SU-DHL-6 (cell line): ENCODE measurements around the gene SORCS2.

Experiments used
- H2AFZ ChIP-seq: fragments of 200-600 bp; sonication (generic); 2 replicates; pipeline ENCODE4 v1.6.1; 2014; ENCODE audit warnings: low read depth, mild to moderate bottlenecking, moderate library complexity, mixed read lengths, antibody characterized with exemption, low read length; ENCODE audit not compliant: severe bottlenecking
- H3F3A ChIP-seq: fragments of 200-600 bp; shearing (Covaris generic); 2 replicates; pipeline ENCODE4 v1.6.0; 2016; ENCODE audit warnings: antibody characterized with exemption, mild to moderate bottlenecking; ENCODE audit not compliant: insufficient read depth
- H3K27ac ChIP-seq: fragments of 200-600 bp; sonication (generic); 2 replicates; pipeline ENCODE4 v1.5.1; 2016; ENCODE audit warnings: low read depth, mild to moderate bottlenecking, low read length, moderate library complexity, mixed read lengths
- H3K27me3 ChIP-seq: fragments of 200-600 bp; sonication (generic), shearing (Covaris generic); 2 replicates; pipeline ENCODE4 v1.6.0; 2014; ENCODE audit warnings: mild to moderate bottlenecking, low read length
- H3K36me3 ChIP-seq: fragments of 200-600 bp; sonication (generic); 2 replicates; pipeline ENCODE4 v1.6.1; 2014; ENCODE audit warnings: mild to moderate bottlenecking, low read length, mixed read lengths
- H3K4me2 ChIP-seq: fragments of 300-600, 200-600 bp; shearing (Covaris generic), sonication (generic); 2 replicates; pipeline ENCODE4 v1.6.0; 2014; ENCODE audit warnings: low read length, low read depth, mild to moderate bottlenecking; ENCODE audit not compliant: poor library complexity, severe bottlenecking
- H3K4me3 ChIP-seq: fragments of 200-600 bp; sonication (generic); 2 replicates; pipeline ENCODE4 v1.5.1; 2014; ENCODE audit warnings: antibody characterized with exemption, low read length, mild to moderate bottlenecking, mixed read lengths; ENCODE audit not compliant: insufficient read depth, poor library complexity, severe bottlenecking
- H3K79me2 ChIP-seq: fragments of 200-600 bp; sonication (generic); 2 replicates; pipeline ENCODE4 v1.6.1; 2014; ENCODE audit warnings: mild to moderate bottlenecking, low read length, moderate library complexity; ENCODE audit not compliant: insufficient read depth
- H3K9ac ChIP-seq: fragments of 200-600 bp; sonication (generic); 2 replicates; pipeline ENCODE4 v1.7.0; 2014; ENCODE audit warnings: mild to moderate bottlenecking, low read length
- H3K9me2 ChIP-seq: fragments of 200-600 bp; sonication (generic); replicated peaks from 2 replicates; pipeline ENCODE4 v1.6.1; 2014; ENCODE audit warnings: low read length; ENCODE audit not compliant: insufficient read depth
- H3K9me3 ChIP-seq: fragments of 200-600 bp; sonication (generic); 2 replicates; pipeline ENCODE4 v1.6.1; 2014; ENCODE audit warnings: low read length, mixed read lengths; ENCODE audit not compliant: insufficient read depth
- H4K20me1 ChIP-seq: fragments of 200-600 bp; sonication (generic); 2 replicates; pipeline ENCODE4 v1.6.1; 2014; ENCODE audit warnings: low read depth, mild to moderate bottlenecking, antibody characterized with exemption, low read length, moderate library complexity, mixed read lengths
- EZH2phosphoT487 ChIP-seq: fragments of 200-600 bp; sonication (generic), shearing (Covaris generic); conservative IDR thresholded peaks from 2 replicates; pipeline ENCODE4 v1.6.1; 2018; ENCODE audit warnings: mild to moderate bottlenecking, antibody characterized with exemption, low read length, moderate library complexity, mixed read lengths
- TF ChIP-seq, protein P1 (sequence below): fragments of 200-600 bp; sonication (generic); IDR thresholded peaks from one replicate; pipeline ENCODE4 v1.5.1; 2017; ENCODE audit warnings: antibody characterized with exemption, mild to moderate bottlenecking, low read length, moderate library complexity; ENCODE audit not compliant: insufficient read depth, poor library complexity, severe bottlenecking

SORCS2 gene

DNA sequence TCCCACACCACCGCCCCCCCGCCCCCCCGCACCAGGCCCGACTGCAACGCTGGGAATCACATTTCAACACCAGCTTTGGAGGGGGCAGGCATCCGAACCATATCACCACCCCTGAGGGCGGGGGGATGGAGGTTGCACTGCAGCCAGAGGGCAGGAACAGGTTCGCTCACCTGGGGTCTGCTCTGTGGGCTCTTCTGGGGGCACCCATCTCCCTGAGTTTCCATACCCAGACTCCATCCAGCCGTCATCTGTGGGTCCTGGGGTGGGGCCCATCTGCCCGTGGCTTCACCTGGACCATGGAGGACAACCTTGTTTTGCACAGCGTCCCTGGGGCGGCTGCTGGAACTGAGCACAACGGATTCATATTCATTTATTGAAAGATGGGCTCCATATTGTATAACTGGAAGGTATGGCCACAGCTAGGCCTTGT is 235.5 kb downstream of the SORCS2 start:
- Histone ChIP-seq H3K27ac (no peak overlapping the region), H3F3A (no peaks in the 10 kb centered on the region), H3K36me3 (no peaks in the 10 kb centered on the region), H3K4me3 (no peak overlapping the region), H4K20me1 (no peaks in the 10 kb centered on the region), H3K27me3 (no peaks in the 10 kb centered on the region), H2AFZ (no peak overlapping the region), H3K9ac (no peak overlapping the region), H3K4me2 (no peak overlapping the region), H3K9me2 (no peaks in the 10 kb centered on the region), H3K79me2 (no peaks in the 10 kb centered on the region), H3K9me3 (no peaks in the 10 kb centered on the region)
- TF ChIP-seq, protein P1, sequence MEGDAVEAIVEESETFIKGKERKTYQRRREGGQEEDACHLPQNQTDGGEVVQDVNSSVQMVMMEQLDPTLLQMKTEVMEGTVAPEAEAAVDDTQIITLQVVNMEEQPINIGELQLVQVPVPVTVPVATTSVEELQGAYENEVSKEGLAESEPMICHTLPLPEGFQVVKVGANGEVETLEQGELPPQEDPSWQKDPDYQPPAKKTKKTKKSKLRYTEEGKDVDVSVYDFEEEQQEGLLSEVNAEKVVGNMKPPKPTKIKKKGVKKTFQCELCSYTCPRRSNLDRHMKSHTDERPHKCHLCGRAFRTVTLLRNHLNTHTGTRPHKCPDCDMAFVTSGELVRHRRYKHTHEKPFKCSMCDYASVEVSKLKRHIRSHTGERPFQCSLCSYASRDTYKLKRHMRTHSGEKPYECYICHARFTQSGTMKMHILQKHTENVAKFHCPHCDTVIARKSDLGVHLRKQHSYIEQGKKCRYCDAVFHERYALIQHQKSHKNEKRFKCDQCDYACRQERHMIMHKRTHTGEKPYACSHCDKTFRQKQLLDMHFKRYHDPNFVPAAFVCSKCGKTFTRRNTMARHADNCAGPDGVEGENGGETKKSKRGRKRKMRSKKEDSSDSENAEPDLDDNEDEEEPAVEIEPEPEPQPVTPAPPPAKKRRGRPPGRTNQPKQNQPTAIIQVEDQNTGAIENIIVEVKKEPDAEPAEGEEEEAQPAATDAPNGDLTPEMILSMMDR = no peak
- no peak for TF ChIP-seq EZH2phosphoT487

DNA sequence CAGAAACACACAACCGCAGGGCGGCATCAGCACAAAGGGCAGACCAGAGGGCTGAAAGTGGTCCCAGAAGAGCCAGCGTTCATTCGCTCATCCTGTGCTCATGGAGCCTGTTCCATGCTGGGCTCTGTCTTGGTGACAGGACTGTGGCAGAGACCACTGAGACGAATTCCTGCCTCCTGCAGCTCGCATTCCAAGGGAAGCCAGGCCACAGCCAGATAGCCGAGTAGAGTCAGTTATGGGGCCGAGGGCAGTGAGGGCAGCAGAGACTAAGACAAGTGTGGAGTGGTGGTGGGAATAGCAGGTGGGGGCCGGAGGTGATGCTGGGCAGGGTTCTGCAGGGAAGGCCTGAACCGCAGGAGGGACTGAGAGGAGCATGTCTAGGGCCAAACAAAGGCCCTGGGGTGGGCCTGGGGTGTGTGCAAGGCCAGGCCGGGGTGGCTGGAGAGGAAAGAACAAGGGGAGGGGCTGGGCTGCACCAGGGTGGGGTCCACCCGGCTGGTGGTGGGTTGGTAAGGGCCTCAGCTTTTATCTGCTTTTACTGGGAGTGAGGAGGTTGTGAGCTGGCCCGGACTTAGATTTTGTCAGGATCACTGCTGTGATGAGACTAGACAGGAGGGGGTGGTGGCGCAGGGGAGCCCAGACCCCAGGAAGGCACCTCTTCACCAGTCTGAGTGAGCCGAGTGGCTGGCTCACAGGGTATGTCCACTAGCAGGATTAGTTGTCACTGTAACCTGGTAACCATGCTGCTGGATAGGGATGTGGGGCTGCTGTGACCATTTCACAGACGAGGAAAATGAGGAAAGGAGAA is 236.1 kb downstream of the SORCS2 start:
- Histone ChIP-seq H2AFZ (no peak overlapping the region), H3K27ac (no peak overlapping the region), H3K9me2 (no peaks in the 10 kb centered on the region), H3K4me2 (no peak overlapping the region), H3K4me3 (no peak overlapping the region), H3K36me3 (no peaks in the 10 kb centered on the region), H3K9ac (no peak overlapping the region), H3K79me2 (no peaks in the 10 kb centered on the region), H3F3A (no peaks in the 10 kb centered on the region), H4K20me1 (no peaks in the 10 kb centered on the region), H3K9me3 (no peaks in the 10 kb centered on the region), H3K27me3 (no peaks in the 10 kb centered on the region)
- TF ChIP-seq EZH2phosphoT487 = no peak
- TF ChIP-seq, protein P1 = no peak

DNA sequence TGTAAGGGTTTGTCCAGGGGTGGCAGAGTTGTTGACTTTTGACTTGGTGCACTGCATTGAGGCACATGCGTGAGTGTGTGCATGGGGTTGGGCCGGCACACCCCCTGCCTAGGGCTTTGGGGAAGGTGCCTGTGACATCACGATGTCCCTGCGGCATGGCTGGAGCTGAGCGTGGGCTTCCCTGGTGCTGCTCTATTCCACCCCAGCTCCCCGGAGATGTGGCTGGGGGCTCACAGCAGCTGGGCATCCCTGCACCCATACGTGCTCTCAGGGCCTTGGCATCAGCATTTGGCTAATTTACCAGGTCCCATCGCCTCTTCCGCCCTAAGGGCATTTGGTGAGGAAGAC is 236.7 kb downstream of the SORCS2 start:
- Histone ChIP-seq H3K27me3 (no peaks in the 10 kb centered on the region), H3K9me3 (no peaks in the 10 kb centered on the region), H2AFZ (no peak overlapping the region), H3F3A (no peaks in the 10 kb centered on the region), H3K36me3 (no peaks in the 10 kb centered on the region), H4K20me1 (no peaks in the 10 kb centered on the region), H3K27ac (no peak overlapping the region), H3K9ac (no peak overlapping the region), H3K4me2 (no peak overlapping the region), H3K79me2 (no peaks in the 10 kb centered on the region), H3K9me2 (no peaks in the 10 kb centered on the region), H3K4me3 (no peak overlapping the region)
- TF ChIP-seq, protein P1 = no peak
- TF ChIP-seq EZH2phosphoT487 = no peak
